Measurements from ENCODE around the gene CACHD1.
"Not testable (repeated sequence)": the region's sequence is repeated elsewhere in the genome, so short reads cannot be mapped to it uniquely, and the experiment has no call there.

The CACHD1 gene

DNA sequence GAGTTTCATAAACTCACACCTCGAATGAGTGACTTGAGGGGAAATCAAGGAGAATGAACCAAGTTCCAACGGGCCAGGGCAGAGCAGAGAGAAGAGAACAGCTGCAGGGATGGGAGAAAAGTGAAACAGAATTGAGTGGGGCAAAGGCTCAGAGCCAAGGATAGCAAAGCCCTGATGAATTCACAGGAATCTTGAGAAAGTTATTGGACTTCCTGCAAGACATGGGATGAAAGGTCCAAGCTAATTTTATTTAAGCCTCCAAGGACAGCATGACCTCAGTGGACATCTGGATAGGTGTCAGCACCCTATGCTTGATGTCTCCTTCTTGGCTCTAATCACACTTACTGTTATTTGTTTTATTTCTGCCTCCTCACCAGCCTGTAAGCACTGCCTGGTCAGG is 232.0 kb downstream of the CACHD1 start:
- no peak for DNase-seq (ENCODE audit: low read depth)

DNA sequence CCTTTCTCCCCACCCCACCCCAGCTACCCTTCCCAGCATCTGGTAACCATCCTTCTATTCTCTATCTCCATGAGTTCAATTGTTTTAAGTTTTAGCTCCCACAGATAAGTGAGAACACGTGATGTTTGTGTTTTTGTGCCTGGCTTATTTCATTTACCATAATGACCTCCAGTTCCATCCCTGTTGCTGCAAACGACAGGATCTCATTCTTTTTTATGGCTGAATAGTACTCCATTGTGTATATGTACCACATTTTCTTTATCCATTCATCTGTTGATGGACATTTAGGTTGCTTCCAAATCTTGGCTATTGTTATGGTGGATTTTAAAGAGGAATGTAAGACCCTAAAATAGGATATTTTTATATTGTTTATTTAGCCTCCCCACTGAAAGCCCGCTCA is 232.7 kb downstream of the CACHD1 start:
- DNase-seq (ENCODE audit: low read depth): not testable (repeated sequence)

DNA sequence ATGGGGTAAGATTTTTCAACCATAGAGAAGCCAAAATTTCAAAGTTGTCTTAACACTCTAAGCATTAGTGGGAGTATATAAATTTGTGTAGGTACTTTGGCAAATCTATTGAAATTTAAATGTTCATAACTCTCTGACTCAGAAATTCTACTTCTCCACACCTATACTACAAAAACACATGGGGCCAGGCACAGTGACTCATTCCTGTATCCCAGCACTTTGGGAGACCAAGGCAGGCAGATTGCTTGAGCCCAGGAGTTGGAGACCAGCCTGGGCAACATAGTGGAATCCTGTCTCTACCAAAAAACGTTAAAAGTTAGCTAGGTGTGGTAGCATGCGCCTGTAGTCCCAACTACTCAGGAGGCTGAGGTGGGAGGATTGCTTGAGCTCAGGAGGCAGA is 233.7 kb downstream of the CACHD1 start:
- DNase-seq (ENCODE audit: low read depth): no peak

DNA sequence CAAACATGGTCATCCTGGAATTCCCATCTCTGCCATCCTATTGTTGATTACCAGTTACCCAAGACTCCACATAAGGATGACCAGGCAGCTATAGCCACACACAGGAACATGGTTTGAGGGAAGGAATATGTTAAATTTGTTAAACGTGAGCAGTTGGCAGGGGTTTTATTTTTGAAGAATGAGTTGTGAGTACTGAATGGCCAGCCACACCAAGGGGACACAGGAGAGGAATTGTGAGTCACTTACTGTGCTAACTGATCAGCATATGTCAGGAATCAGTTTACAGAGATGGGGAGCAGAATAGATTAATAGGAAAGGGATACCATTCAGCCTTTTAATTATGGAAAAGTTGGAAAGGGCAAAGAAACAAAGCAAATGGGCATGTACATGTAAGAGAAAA is 235.7 kb downstream of the CACHD1 start:
- no peak for DNase-seq (ENCODE audit: low read depth)

DNA sequence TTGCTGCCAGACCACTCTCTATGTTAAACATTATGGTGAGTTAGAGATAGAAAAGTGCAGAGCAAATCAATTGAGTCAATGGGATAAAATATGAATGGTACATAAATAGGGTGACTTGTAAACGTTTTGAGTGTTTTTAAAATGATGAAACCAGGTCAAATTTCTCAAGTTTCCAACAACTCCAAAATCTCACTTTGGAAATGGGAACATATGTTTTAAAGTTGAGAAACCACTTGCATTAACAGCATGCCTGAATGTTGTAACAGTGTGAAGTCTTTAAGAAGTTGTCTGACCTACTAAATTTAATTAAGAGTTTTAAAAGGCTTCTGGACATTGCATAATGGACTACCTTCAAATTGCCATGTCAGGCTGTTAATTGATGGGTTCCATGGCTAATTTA is 241.3 kb downstream of the CACHD1 start:
- DNase-seq (ENCODE audit: low read depth): no peak

DNA sequence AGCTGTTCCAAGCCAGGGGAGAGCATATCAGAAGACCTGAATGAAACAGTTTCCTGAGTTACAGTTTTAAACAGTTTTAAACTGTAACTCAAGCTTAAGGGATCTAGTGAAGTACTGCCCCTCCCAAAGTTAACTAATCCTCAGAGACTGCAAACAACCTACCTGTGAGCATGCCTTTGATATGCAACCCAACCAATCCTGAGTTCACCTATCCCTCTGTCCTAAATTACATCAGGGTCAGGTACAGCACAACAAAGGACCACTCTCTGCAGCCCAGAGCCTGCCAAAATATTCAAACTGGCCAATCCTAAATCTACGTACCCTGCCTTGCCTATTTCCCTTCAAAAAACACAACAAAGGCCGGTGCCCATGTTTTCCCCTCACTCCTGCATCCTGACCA is 242.1 kb downstream of the CACHD1 start:
- no peak for DNase-seq (ENCODE audit: low read depth)

DNA sequence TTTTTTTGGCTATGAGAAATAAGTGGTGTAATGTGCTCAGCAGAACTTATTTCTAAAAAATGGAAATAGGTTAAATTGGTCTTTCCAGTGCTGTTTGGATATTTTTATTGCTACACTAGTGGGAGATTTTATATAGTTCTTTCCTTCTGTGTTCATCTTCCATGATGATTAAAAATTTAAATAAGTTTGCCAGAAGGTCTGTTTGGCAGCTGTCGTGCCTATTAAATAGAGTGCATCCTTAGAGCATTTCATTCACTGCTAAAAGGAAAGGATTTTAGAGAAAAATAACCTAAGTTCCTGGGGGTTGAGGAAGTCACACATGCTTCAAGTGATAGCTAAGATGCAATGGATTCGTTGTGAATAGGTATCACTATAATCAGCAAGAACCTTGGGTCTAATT is 245.3 kb downstream of the CACHD1 start:
- no peak for DNase-seq (ENCODE audit: low read depth)

DNA sequence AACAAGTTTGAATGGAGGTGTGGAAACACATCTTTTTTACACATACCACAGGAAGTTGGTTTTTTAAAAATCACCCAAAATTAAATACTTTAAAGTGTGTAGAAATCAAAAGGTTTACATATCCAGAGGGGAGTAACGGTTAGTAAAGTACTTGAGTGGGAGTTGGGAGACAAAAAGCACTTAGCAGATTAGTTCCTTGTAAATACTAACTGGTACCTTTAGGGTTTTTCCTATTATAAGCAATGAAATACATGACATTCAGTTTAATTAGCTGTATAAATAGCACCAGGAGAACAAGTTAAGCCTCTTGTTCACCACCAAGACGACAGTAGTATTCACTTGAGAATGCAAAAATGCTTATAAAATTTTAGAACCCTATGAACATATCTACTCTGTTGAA is 251.2 kb downstream of the CACHD1 start:
- DNase-seq (ENCODE audit: low read depth): no peak

DNA sequence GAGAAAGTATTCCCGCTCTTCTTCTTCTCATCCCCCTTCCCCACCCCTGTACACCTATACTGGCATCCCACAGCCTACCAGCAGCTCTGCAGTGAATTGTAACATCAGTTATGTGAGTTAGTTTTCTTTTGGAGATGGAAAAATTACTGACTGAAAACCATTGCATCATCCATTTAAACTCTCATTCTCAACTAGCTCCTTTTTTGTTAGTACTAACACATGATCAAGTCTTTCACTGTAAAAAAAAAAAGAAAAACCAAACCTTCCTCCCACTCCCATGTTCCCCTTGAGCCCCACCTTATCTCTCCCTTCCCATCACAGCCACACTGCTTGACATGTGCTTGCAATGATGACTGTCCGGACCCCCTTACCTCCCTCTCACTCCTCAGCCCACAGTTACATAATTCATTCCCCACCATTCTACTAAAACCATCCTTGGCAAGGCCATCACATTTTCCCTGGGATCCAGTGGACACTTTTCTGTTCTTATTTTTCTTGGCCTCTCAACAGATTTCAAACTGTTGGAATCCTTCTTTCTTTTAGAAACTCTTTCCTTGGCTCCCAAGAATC is 251.7 kb downstream of the CACHD1 start:
- DNase-seq (ENCODE audit: low read depth): no peak

DNA sequence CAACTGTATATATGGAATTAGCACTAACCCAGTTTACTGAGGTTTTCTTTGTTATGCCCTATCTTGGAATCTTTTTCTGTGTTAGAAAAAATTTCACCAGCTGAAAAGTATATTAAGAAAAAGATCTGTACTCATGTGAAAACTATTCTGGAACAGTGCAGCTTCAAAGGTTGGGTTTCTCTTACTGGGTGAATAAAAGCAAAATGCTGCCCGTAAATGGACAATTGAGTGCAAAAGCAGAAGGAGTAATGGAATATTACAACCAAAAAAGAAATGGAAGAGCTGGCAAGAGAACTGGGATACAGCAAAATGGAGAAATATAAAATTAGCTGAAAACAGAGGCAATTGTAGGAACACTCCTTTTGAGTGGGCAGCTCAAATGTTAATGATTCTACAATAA is 257.9 kb downstream of the CACHD1 start:
- no peak for DNase-seq (ENCODE audit: low read depth)

DNA sequence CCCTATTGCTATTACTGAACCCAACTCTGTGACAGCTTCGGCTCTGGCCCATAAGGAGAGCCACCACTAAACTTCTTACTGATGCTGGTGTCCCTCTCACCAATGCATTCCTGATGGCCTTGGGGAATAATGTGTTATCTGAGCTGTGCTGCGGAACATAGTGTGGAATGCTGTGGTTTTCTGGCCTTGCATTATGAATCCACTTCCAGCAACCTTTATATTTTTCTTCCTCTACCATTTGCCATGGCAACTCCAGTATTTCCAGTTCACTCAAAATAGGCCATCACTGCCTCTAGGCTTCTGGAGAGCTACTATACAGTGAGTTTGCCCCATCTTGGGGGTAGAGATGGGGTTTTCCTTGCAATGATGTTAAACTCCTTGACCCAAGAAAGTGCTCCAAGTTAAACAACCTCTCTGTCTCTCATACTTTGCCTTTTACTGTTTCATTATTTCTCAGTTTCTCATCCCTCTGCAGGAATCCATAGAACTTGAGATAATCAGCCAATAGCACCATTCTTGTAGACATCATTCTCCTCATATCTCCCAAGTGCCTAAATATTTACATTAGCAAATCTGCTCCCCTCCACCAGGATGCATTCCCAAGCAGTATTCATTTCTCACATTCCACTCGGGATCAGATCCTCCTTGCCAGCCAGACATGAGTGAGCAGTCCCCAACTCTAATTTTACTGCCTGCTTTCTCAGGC is 263.8 kb downstream of the CACHD1 start:
- no peak for DNase-seq (ENCODE audit: low read depth)

DNA sequence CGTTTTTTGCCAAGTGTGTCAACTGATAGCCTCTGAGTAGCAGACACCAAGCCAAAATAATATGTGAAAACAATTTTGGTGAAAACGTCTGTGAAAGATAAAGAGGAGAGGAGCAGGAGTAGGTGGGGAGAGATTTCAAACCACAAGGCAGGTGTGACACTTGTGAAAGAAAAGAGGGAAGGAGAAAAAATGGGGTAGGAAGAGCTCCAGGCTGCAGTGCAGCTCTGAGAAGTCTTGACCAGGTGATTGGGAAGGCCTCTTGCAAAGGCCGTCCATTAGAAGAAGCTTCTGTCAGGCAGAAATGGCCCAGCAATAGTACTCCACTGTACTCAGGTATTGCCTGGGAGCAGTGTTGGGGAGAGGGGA is 264.3 kb downstream of the CACHD1 start:
- no peak for DNase-seq (ENCODE audit: low read depth)

DNA sequence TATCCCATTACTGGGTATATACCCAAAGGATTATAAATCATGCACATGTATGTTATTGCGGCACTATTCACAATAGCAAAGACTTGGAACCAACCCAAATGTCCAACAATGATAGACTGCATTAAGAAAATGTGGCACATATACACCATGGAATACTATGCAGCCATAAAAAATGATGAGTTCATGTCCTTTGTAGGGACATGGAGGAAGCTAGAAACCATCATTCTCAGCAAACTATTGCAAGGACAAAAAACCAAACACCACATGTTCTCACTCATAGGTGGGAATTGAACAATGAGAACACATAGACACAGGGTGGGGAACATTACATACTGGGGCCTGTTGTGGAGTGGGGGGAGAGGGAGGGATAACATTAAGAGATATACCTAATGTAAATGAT is 270.8 kb downstream of the CACHD1 start:
- DNase-seq (ENCODE audit: low read depth): not testable (repeated sequence)

All from stimulated activated CD8-positive, alpha-beta memory T cell treated with anti-CD3 and anti-CD28 coated beads, Interleukin-12 subunit alpha, Interleukin-12 subunit beta, amount 100 ng/mL, for 4 hours (primary cell).